C4-2B (cell line): ENCODE data around the gene LYSMD4.

Experiments used
- H3K27ac ChIP-seq: fragments of 450-650 bp; 2 replicates; pipeline ENCODE4 v1.5.1; 2017
- ZFX ChIP-seq: fragments of 450-650 bp; IDR thresholded peaks from 2 replicates; pipeline ENCODE4 v1.6.1; 2017
- TF ChIP-seq, protein P1 (sequence below): fragments of 450-650 bp; conservative IDR thresholded peaks from 2 replicates; pipeline ENCODE4 v1.5.1; 2017; ENCODE audit warnings: mild to moderate bottlenecking

Gene LYSMD4

DNA sequence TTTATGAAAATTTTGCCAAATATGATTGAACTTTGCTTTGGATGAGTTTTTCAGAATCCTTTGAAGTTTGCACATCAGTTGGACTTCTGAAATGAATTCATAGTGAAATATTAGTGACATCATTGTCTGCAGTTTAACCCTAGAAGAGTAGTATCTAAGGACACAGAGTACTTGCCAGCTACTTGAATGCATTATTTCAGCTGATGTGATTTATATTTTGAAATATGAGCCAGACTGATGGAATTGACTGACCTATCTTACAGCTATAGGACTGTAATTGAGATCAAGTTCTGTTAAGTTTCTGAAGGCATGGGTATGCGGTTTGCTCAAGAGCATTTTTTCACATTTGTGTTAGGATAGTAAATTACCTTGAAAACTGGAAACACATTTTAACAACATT, 51.2 kb downstream of the LYSMD4 start:
- TF ChIP-seq ZFX: no peak
- TF ChIP-seq, protein P1, sequence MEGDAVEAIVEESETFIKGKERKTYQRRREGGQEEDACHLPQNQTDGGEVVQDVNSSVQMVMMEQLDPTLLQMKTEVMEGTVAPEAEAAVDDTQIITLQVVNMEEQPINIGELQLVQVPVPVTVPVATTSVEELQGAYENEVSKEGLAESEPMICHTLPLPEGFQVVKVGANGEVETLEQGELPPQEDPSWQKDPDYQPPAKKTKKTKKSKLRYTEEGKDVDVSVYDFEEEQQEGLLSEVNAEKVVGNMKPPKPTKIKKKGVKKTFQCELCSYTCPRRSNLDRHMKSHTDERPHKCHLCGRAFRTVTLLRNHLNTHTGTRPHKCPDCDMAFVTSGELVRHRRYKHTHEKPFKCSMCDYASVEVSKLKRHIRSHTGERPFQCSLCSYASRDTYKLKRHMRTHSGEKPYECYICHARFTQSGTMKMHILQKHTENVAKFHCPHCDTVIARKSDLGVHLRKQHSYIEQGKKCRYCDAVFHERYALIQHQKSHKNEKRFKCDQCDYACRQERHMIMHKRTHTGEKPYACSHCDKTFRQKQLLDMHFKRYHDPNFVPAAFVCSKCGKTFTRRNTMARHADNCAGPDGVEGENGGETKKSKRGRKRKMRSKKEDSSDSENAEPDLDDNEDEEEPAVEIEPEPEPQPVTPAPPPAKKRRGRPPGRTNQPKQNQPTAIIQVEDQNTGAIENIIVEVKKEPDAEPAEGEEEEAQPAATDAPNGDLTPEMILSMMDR: no peak
- no peak overlapping the region for H3K27ac ChIP-seq

DNA sequence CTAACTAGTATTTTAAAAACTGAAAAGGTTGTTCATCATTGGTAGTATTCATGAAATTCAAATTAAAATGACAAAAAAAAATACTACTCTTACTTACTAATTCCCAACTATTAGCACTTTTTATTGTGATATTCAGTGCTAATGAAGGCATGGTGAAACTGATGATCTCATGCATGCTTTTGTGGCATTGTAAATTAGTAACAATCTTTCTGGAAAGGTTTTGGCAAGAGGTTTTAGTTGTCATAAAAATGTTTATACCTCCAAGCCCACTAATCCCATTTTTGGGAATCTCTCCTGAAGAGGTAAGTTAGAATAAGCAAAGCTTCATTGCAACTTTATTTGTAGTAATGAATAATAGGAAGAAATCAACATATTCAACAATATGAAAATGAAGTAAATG, 53.0 kb downstream of the LYSMD4 start:
- no peak overlapping the region for H3K27ac ChIP-seq
- TF ChIP-seq, protein P1: no peak
- TF ChIP-seq ZFX: no peak

DNA sequence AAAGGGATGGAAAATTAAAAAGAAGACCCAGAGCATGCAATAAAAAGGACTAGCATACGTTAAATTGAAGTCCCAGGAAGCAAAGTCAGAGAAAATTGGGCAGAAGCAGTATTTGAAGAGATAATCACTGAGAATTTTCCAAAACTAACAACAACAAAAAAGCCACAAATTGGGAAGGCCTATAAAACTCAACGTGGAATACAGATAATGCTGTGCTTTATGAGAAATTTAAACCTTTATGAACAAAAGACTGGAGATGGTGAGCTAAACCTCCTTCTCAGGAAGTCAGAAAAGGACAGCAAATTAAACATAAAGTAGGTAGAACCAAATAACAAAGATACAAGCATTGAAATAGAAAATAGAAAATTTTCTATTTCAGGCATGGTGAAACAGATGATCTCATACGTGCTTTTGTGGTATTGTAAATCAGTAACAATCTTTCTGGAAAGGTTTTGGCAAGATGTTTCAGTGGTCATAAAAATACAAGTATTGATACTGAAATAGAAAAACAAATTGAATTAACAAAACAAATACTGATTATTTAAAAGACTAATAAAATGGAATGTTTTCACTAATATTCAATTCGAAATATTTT, 55.6 kb downstream of the LYSMD4 start:
- H3K27ac ChIP-seq: no peak overlapping the region

More for the DNA sequence above, 55.6 kb downstream of the LYSMD4 start:
- no peak for TF ChIP-seq ZFX
- TF ChIP-seq, protein P1: no peak
